K562 (cell line): Measurements from ENCODE around the gene SEZ6. TPM values are rescaled to one million over a fixed set of nuclear protein-coding genes. Genes with fewer than 3 reads are reported as not detected.
A peak's percentile ranks its signal among the peaks of the same experiment; 100 is the strongest.

Experiments used
- ATAC-seq: fragments of 200-7000 bp; cut with Tn5 transposase; 3 replicates; pipeline ENCODE4 v1.9.1; 2020; ENCODE audit warnings: moderate library complexity
- BruUV-seq: library from RNA; stranded (reverse); fragments of 400-500 nt; replicated peaks from 2 replicates; lab custom pipeline; 2021; lab: Mats Ljungman, UMichigan
- CTCF ChIA-PET: fragments of 300-600 bp; formaldehyde crosslinking; extraction: SDS; loops from one replicate; lab custom pipeline; 2021; ENCODE audit warnings: low intra/inter-chr PET ratio; lab: Yijun Ruan, JAX
- POLR2A ChIA-PET: fragments of 300-600, 350-650 bp; sonication (Branson Sonifier 250); formaldehyde crosslinking; extraction: SDS; loops from one replicate; lab custom pipeline; 2021; ENCODE audit warnings: antibody characterized with exemption, inconsistent platforms; lab: Yijun Ruan, JAX
- DNase-seq, 4 experiments: peaks; one replicate each; pipeline versions ENCODE4 v3.0.0 to v3.0.0-alpha.2; 2011 to 2018; ENCODE audit warnings: low spot score in 3 of 4, mixed read lengths in 3 of 4; ENCODE audit errors: extremely low read depth in 1 of 4
- FAIRE-seq: peaks from 2 replicates; lab custom pipeline; 2011; peaks lifted over from hg19 to GRCh38; lab: Jason Lieb, UNC
- H2AFZ ChIP-seq: 2 replicates; pipeline ENCODE4 v1.6.0; 2011; ENCODE audit warnings: low read depth, low read length, control low read depth, inconsistent platforms
- H3K27ac ChIP-seq: fragments of 200-600 bp; 3 replicates; pipeline ENCODE4 v1.8.0; 2011; ENCODE audit warnings: low read depth, mild to moderate bottlenecking, control low read depth, inconsistent platforms, low read length, moderate library complexity, mixed read lengths; ENCODE audit errors: extremely low read depth
- H3K27me3 ChIP-seq, 2 experiments: fragments of 300-600 bp in 1 of 2; 2 replicates in 1 of 2; 3 replicates in 1 of 2; pipeline versions ENCODE4 v1.6.0 to v1.8.0; 2011; ENCODE audit warnings: inconsistent platforms in 2 of 2, low read length in 2 of 2, mild to moderate bottlenecking in 1 of 2, mixed read lengths in 1 of 2, moderate library complexity in 1 of 2; ENCODE audit not compliant: control insufficient read depth in 2 of 2, insufficient read depth in 2 of 2
- H3K36me3 ChIP-seq: fragments of 300-600 bp; 3 replicates; pipeline ENCODE4 v1.8.0; 2011; ENCODE audit warnings: mild to moderate bottlenecking, low read length, inconsistent platforms; ENCODE audit not compliant: control insufficient read depth, insufficient read depth
- H3K4me1 ChIP-seq, 2 experiments: fragments of 200-600 bp in 1 of 2; replicated peaks in 1 of 2; 2 replicates in 1 of 2; 3 replicates in 1 of 2; pipeline versions ENCODE4 v1.5.1 to v1.8.0; 2011; ENCODE audit warnings: inconsistent platforms in 2 of 2, low read length in 2 of 2, mild to moderate bottlenecking in 1 of 2, mixed read lengths in 1 of 2, moderate library complexity in 1 of 2; ENCODE audit not compliant: control insufficient read depth in 2 of 2, insufficient read depth in 2 of 2
- H3K4me2 ChIP-seq: 2 replicates; pipeline ENCODE4 v1.6.1; 2011; ENCODE audit warnings: low read length, control low read depth, inconsistent platforms, mixed read lengths; ENCODE audit not compliant: insufficient read depth
- H3K4me3 ChIP-seq: fragments of 200-600 bp; sonication (generic), shearing (Covaris generic); 2 replicates; pipeline ENCODE4 v1.5.1; 2016; ENCODE audit warnings: control low read depth, inconsistent platforms
- H3K79me2 ChIP-seq: fragments of 200-600 bp; 3 replicates; pipeline ENCODE4 v1.8.0; 2011; ENCODE audit warnings: low read length, inconsistent platforms; ENCODE audit not compliant: control insufficient read depth, insufficient read depth
- H3K9ac ChIP-seq, 2 experiments: 2 replicates each; pipeline versions ENCODE4 v1.6.0 to v1.6.1; 2011; ENCODE audit warnings: low read depth in 2 of 2, low read length in 2 of 2, control low read depth in 1 of 2, inconsistent platforms in 1 of 2, mild to moderate bottlenecking in 1 of 2, mixed read lengths in 1 of 2; ENCODE audit not compliant: insufficient read depth in 1 of 2
- H3K9me1 ChIP-seq: one replicate; pipeline ENCODE4 v1.6.0; 2011; ENCODE audit warnings: inconsistent platforms, mild to moderate bottlenecking, low read length, moderate library complexity; ENCODE audit not compliant: control insufficient read depth, insufficient read depth
- H3K9me3 ChIP-seq: replicated peaks from 2 replicates; pipeline ENCODE4 v1.5.1; 2011; ENCODE audit warnings: low read depth, low read length, inconsistent platforms; ENCODE audit not compliant: control insufficient read depth, insufficient read depth
- H4K20me1 ChIP-seq: replicated peaks from 2 replicates; pipeline ENCODE4 v1.6.1; 2011; ENCODE audit warnings: low read length, inconsistent platforms, mixed read lengths; ENCODE audit not compliant: control insufficient read depth, insufficient read depth
- CEBPG ChIP-seq, 3 experiments: fragments of 200-800 bp in 1 of 3; sonication (Bioruptor generic) in 1 of 3; sonication (generic) in 1 of 3; formaldehyde crosslinking in 1 of 3; IDR thresholded peaks in 2 of 3; conservative IDR thresholded peaks in 1 of 3; 2 replicates each; pipeline versions ENCODE4 v1.6.1 to v1.8.0; 2016 to 2022; ENCODE audit warnings: missing compliant biosample characterization in 2 of 3, missing genetic modification characterization in 2 of 3, mild to moderate bottlenecking in 1 of 3, missing genetic modification reagents in 1 of 3
- DMBX1 ChIP-seq: fragments of 250-450 bp; sonication (Bioruptor Pico); IDR thresholded peaks from 2 replicates; pipeline ENCODE4 v1.8.0; 2022; ENCODE audit warnings: inconsistent platforms, mild to moderate bottlenecking, moderate library complexity, borderline replicate concordance
- E2F1 ChIP-seq: sonication (generic); formaldehyde crosslinking; IDR thresholded peaks from 2 replicates; pipeline ENCODE4 v1.8.1; 2023; ENCODE audit warnings: mild to moderate bottlenecking, missing genetic modification reagents, moderate library complexity
- EHMT2 ChIP-seq: fragments of 450-650 bp; IDR thresholded peaks from 2 replicates; pipeline ENCODE4 v1.6.1; 2018; ENCODE audit warnings: antibody characterized with exemption
- EZH2 ChIP-seq: IDR thresholded peaks from 2 replicates; pipeline ENCODE4 v1.6.1; 2012; ENCODE audit warnings: low read depth, mild to moderate bottlenecking, inconsistent platforms, low read length, borderline replicate concordance
- MAFG ChIP-seq: fragments of 450-650 bp; conservative IDR thresholded peaks from 2 replicates; pipeline ENCODE4 v1.6.1; 2016; ENCODE audit warnings: missing genetic modification characterization, missing compliant biosample characterization
- MCM7 ChIP-seq, 2 experiments: fragments of 450-650 bp; IDR thresholded peaks; 2 replicates each; pipeline ENCODE4 v1.6.1; 2016 to 2018
- MEF2D ChIP-seq: conservative IDR thresholded peaks from 2 replicates; pipeline ENCODE4 v1.6.1; 2016; ENCODE audit warnings: low read depth, missing genetic modification characterization, missing compliant biosample characterization
- MYC ChIP-seq, 2 experiments: fragments of 250-450 bp in 1 of 2; sonication (Bioruptor Pico) in 1 of 2; IDR thresholded peaks; 2 replicates each; pipeline versions ENCODE4 v1.5.1 to v1.6.1; 2012 to 2021; ENCODE audit warnings: low read depth in 2 of 2, borderline replicate concordance in 1 of 2, improper control_type of control experiment in 1 of 2, low read length in 1 of 2, mild to moderate bottlenecking in 1 of 2, moderate library complexity in 1 of 2
- NRF1 ChIP-seq, 2 experiments: fragments of 450-650 bp; IDR thresholded peaks in 1 of 2; conservative IDR thresholded peaks in 1 of 2; 2 replicates each; pipeline ENCODE4 v1.6.1; 2014; ENCODE audit warnings: mild to moderate bottlenecking in 2 of 2
- POLR2B ChIP-seq: fragments of 450-650 bp; IDR thresholded peaks from 2 replicates; pipeline ENCODE4 v1.6.1; 2018; ENCODE audit warnings: low read depth; ENCODE audit not compliant: partially characterized antibody
- RFX1 ChIP-seq: fragments of 450-650 bp; IDR thresholded peaks from 2 replicates; pipeline ENCODE4 v1.6.1; 2016; ENCODE audit warnings: mild to moderate bottlenecking, moderate library complexity
- SREBF2 ChIP-seq: sonication (generic); formaldehyde crosslinking; IDR thresholded peaks from 2 replicates; pipeline ENCODE4 v1.4.0; 2020; ENCODE audit warnings: mild to moderate bottlenecking, missing genetic modification reagents
- TAF9B ChIP-seq: fragments of 450-650 bp; IDR thresholded peaks from 2 replicates; pipeline ENCODE4 v1.6.1; 2018; ENCODE audit warnings: mild to moderate bottlenecking; ENCODE audit not compliant: partially characterized antibody
- THRB ChIP-seq: fragments of 450-650 bp; formaldehyde crosslinking; conservative IDR thresholded peaks from 2 replicates; pipeline ENCODE4 v1.4.0; 2022; ENCODE audit warnings: mild to moderate bottlenecking, missing genetic modification characterization
- U2AF1 ChIP-seq: fragments of 200-400 bp; formaldehyde crosslinking; optimal IDR thresholded peaks from 2 replicates; pipeline ENCODE3; 2017; ENCODE audit warnings: mild to moderate bottlenecking, low read depth, low read length, moderate library complexity
- YBX1 ChIP-seq: fragments of 450-650 bp; IDR thresholded peaks from 2 replicates; pipeline ENCODE4 v1.7.1; 2016; ENCODE audit warnings: mild to moderate bottlenecking
- ZFP36 ChIP-seq: fragments of 150-350 bp; IDR thresholded peaks from 2 replicates; pipeline ENCODE4 v1.6.1; 2018; ENCODE audit warnings: low read length, low read depth; ENCODE audit not compliant: partially characterized antibody
- ZNF444 ChIP-seq: fragments of 250-450 bp; sonication (Bioruptor Pico); IDR thresholded peaks from 2 replicates; pipeline ENCODE4 v1.4.0; 2020; ENCODE audit warnings: mild to moderate bottlenecking, moderate library complexity
- ZNF696 ChIP-seq: fragments of 250-450 bp; sonication (Bioruptor Pico); conservative IDR thresholded peaks from 2 replicates; pipeline ENCODE4 v1.4.0; 2020; ENCODE audit warnings: mild to moderate bottlenecking, moderate library complexity
- WGBS: fragments of 100-300 bp; shearing (Covaris generic); methylation state at CpG from one replicate; pipeline ENCODE4 v1.1.6; 2016; ENCODE audit warnings: low coverage, mixed read lengths; ENCODE audit not compliant: insufficient coverage; ENCODE audit errors: missing lambda C conversion rate; 5-methylcytosine and 5-hydroxymethylcytosine counted together
- in situ Hi-C: fragments of 300-500 bp; cut with MboI; formaldehyde crosslinking; loops from 4 replicates; pipeline ENCODE4 v1.15.0; 2018; ENCODE audit warnings: inconsistent platforms, mixed read lengths
- intact Hi-C: fragments of 100-400 bp; cut with micrococcal nuclease; formaldehyde crosslinking; loops from 2 replicates; pipeline ENCODE4 v1.14.2; 2022
- polyA plus RNA-seq, 8 experiments: library from polyadenylated mRNA; depleted of rRNA in 4 of 8; stranded (reverse) in 5 of 8; unstranded in 3 of 8; fragments of >200 nt; fragmentation: Nextera tagmentation in 2 of 8; fragmentation: Illumina TruSeq in 1 of 8; extraction: Ambion mirVana in 2 of 8; extraction: Trizol in 1 of 8; gene quantifications; 2 replicates each; pipeline versions ENCODE4 v1.2.1 to v1.2.3, GENCODE V29; 2011 to 2014; ENCODE audit warnings: inconsistent platforms in 1 of 8, missing spikeins in 1 of 8
- total RNA-seq, 7 experiments: library from RNA; depleted of rRNA in 6 of 7; stranded (reverse); fragments of >200 nt in 6 of 7; fragmentation: Illumina TruSeq in 2 of 7; extraction: Trizol in 2 of 7; gene quantifications; 2 replicates each; pipeline versions ENCODE4 v1.2.1 to v1.2.3, GENCODE V29; 2011 to 2021; ENCODE audit warnings: low replicate concordance in 1 of 7

The SEZ6 gene
- total and polyA plus RNA-seq, 9 of the 15 experiments (the other 6 are each of a cell fraction or from before 2014, with no cell fraction given), result not detected

- no peak for TF ChIP-seq CEBPG (CRISPR knock-in tag; IDR thresholded peaks at IDR 0.05)
- peak; percentile 78 to 82 for TF ChIP-seq CEBPG (tag; conservative IDR thresholded peaks at IDR 0.05 in 1 of 2, IDR thresholded peaks at IDR 0.05 in 1 of 2)
- TF ChIP-seq ZFP36, result no peak
- TF ChIP-seq E2F1 (CRISPR knock-in tag), result no peak
Measured at GRCh38 chr17:28928061-28928460, 77.8 kb downstream of the SEZ6 start (continued).

- Histone ChIP-seq H3K27ac (peak overlapping the region; percentile 41; the same call in 2 of the 3 replicates), H3K79me2 (peaks cover 52% of the 10 kb centered on the region), H2AFZ (no peak overlapping the region), H4K20me1 (peaks cover 14% of the 10 kb centered on the region; the same call in 1 of the 2 replicates), H3K27me3 (no peaks in the 10 kb centered on the region), H3K4me2 (peak overlapping the region; percentile 2; the same call in 1 of the 2 replicates), H3K9me1 (no peaks in the 10 kb centered on the region), H3K9ac (peak overlapping the region; percentile 8 to 37; a peak in 1 of 4 replicates), H3K4me1 (peaks cover 6 to 45% of the 10 kb centered on the region in 2 experiments), H3K36me3 (peaks cover 63% of the 10 kb centered on the region), H3K4me3 (no peak overlapping the region), H3K9me3 (no peaks in the 10 kb centered on the region)
- CTCF ChIA-PET, result no interaction called here
- no peak for FAIRE-seq
- intact Hi-C loops (loop anchor here (5.0 kb wide), 1 partner anchor 329 kb away; the partner anchor contains the start of gene SPAG5), in situ Hi-C loops (no loop called here)
- ATAC-seq, result peak; percentile 68
- 37% methylated on average over 4 of the region's 4 CpGs for WGBS
- POLR2A ChIA-PET, result interaction anchor here (0.6 to 2.6 kb wide), 12 partner anchors 9 to 202 kb away, joined by 3 to 25 read pairs (median 4); partner anchors contain the start of gene FLOT2
- peak in 1 of 4 experiments; percentile 35 for DNase-seq
- no TSS peak for BruUV-seq
- TF ChIP-seq RFX1, result no peak
- TF ChIP-seq MCM7 (IDR thresholded peaks at IDR 0.05), result no peak
- no peak for TF ChIP-seq ZNF444
- TF ChIP-seq MEF2D (tag), result no peak
- no peak for TF ChIP-seq NRF1 (conservative IDR thresholded peaks at IDR 0.05 in 1 of 2, IDR thresholded peaks at IDR 0.05 in 1 of 2)
- no peak for TF ChIP-seq MAFG
- no peak for TF ChIP-seq POLR2B
- TF ChIP-seq DMBX1, result peak; percentile 35; the same call in 1 of the 2 replicates
- TF ChIP-seq MYC (IDR thresholded peaks at IDR 0.05; ENCODE audit: low read depth, low read length), result no peak
- no peak for TF ChIP-seq MYC (CRISPR knock-in tag; IDR thresholded peaks at IDR 0.05; ENCODE audit: borderline replicate concordance, low read depth)
- no peak for TF ChIP-seq YBX1
- no peak for TF ChIP-seq THRB (CRISPR knock-in tag)
- no peak for TF ChIP-seq EZH2
- no peak for TF ChIP-seq ZFP36
- TF ChIP-seq SREBF2 (CRISPR knock-in tag), result no peak
- no peak for TF ChIP-seq TAF9B
- TF ChIP-seq EHMT2, result no peak
- no peak for TF ChIP-seq U2AF1
- TF ChIP-seq ZNF696 (CRISPR knock-in tag), result no peak
Measured at GRCh38 chr17:28926786-28927185, 79.0 kb downstream of the SEZ6 start.
